Measurements from ENCODE around the gene GNG7. TPM values are rescaled to one million over a fixed set of nuclear protein-coding genes. Genes with fewer than 3 reads are reported as not detected.

Gene GNG7
- polyA plus RNA-seq, 1 experiment, result 0.57 TPM

GRCh38 chr19:2636897-2637683 lies 65.4 kb downstream of the GNG7 start:
- Histone ChIP-seq H3K4me3 (ENCODE audit: low read depth, low read length) (no peak overlapping the region), H3K9me3 (ENCODE audit: control insufficient read depth, insufficient read depth, low read length) (no peaks in the 10 kb centered on the region; the same call in 1 of the 2 replicates), H3K27ac (ENCODE audit: low read depth, low read length) (no peak overlapping the region), H3K27me3 (ENCODE audit: control insufficient read depth, insufficient read depth, low read length) (peaks cover 14% of the 10 kb centered on the region)
- POLR2A ChIA-PET, result interaction anchor here (0.6 to 1.6 kb wide), 3 partner anchors 38 to 161 kb away, joined by 4 to 15 read pairs (median 7); partner anchors contain the start of gene GADD45B
- peak; percentile 85 for TF ChIP-seq CTCF (IDR thresholded peaks at IDR 0.05; ENCODE audit: low read depth, low read length)
- CTCF ChIA-PET, result interaction anchor here (0.6 to 2.5 kb wide), 17 partner anchors 8 to 1580 kb away, joined by 3 to 16 read pairs (median 4); partner anchors contain the start of genes GADD45B, GNG7, LMNB2 and TIMM13
- no peak for DNase-seq (ENCODE audit: low read depth, low spot score)

GRCh38 chr19:2636141-2636896 lies 66.2 kb downstream of the GNG7 start:
- CTCF ChIA-PET, result interaction anchor here (0.5 to 2.5 kb wide), 12 partner anchors 8 to 314 kb away, joined by 3 to 16 read pairs (median 4); partner anchors contain the start of genes GADD45B, GNG7, LMNB2 and TIMM13
- POLR2A ChIA-PET, result interaction anchor here (0.7 to 1.6 kb wide), 2 partner anchors 160 to 1553 kb away, joined by 3 to 15 read pairs; partner anchors contain the start of gene GADD45B

GRCh38 chr19:2634960-2635359 lies 67.5 kb downstream of the GNG7 start:
- H3K9me3 ChIP-seq (ENCODE audit: control insufficient read depth, insufficient read depth, low read length), result peaks cover 17% of the 10 kb centered on the region
- no peak for DNase-seq (ENCODE audit: low read depth, low spot score)
- POLR2A ChIA-PET, result interaction anchor here (1.3 kb wide), 1 partner anchor 159 kb away, joined by 5 read pairs; the partner anchor contains the start of gene GADD45B
- H3K4me3 ChIP-seq (ENCODE audit: low read depth, low read length), result no peak overlapping the region
- H3K27me3 ChIP-seq (ENCODE audit: control insufficient read depth, insufficient read depth, low read length), result peaks cover 4% of the 10 kb centered on the region
- no peak for TF ChIP-seq CTCF (IDR thresholded peaks at IDR 0.05; ENCODE audit: low read depth, low read length)
- H3K27ac ChIP-seq (ENCODE audit: low read depth, low read length), result no peak overlapping the region
- CTCF ChIA-PET, result interaction anchor here (0.7 to 1.6 kb wide), 2 partner anchors 13 to 161 kb away, joined by 4 to 7 read pairs; no protein-coding TSS in a partner anchor

More at GRCh38 chr19:2636141-2636896, 66.2 kb downstream of the GNG7 start:
- Histone ChIP-seq H3K9me3 (ENCODE audit: control insufficient read depth, insufficient read depth, low read length) (peaks cover 3% of the 10 kb centered on the region), H3K27ac (ENCODE audit: low read depth, low read length) (no peak overlapping the region), H3K27me3 (ENCODE audit: control insufficient read depth, insufficient read depth, low read length) (peaks cover 10% of the 10 kb centered on the region), H3K4me3 (ENCODE audit: low read depth, low read length) (no peak overlapping the region)
- DNase-seq (ENCODE audit: low read depth, low spot score), result no peak
- TF ChIP-seq CTCF (IDR thresholded peaks at IDR 0.05; ENCODE audit: low read depth, low read length), result no peak

GRCh38 chr19:2634228-2634951 lies 68.1 kb downstream of the GNG7 start:
- no peak for TF ChIP-seq CTCF (IDR thresholded peaks at IDR 0.05; ENCODE audit: low read depth, low read length)
- CTCF ChIA-PET, result interaction anchor here (0.7 kb wide), 1 partner anchor 14 kb away, joined by 4 read pairs; no protein-coding TSS in a partner anchor
- Histone ChIP-seq H3K9me3 (ENCODE audit: control insufficient read depth, insufficient read depth, low read length) (peaks cover 18% of the 10 kb centered on the region), H3K4me3 (ENCODE audit: low read depth, low read length) (no peak overlapping the region), H3K27ac (ENCODE audit: low read depth, low read length) (no peak overlapping the region), H3K27me3 (ENCODE audit: control insufficient read depth, insufficient read depth, low read length) (peaks cover 4% of the 10 kb centered on the region)
- DNase-seq (ENCODE audit: low read depth, low spot score), result no peak
- POLR2A ChIA-PET, result interaction anchor here (1.3 kb wide), 1 partner anchor 158 kb away, joined by 5 read pairs; the partner anchor contains the start of gene GADD45B
